ENCODE data around the gene SNAPC2.

Gene SNAPC2

GRCh38 chr19:7924651-7925170, 4.6 kb downstream of the SNAPC2 start:
- H3K27me3 ChIP-seq (ENCODE audit: insufficient read depth, poor library complexity, severe bottlenecking), result no peaks in the 10 kb centered on the region
- H3K27ac ChIP-seq (replicated peaks), result no peak overlapping the region
- no peak overlapping the region for H3K4me3 ChIP-seq (replicated peaks; ENCODE audit: insufficient read depth, low read length)
- TF ChIP-seq REST (IDR thresholded peaks at IDR 0.05; ENCODE audit: insufficient replicate concordance, low read depth) (no peak), POLR2AphosphoS5 (IDR thresholded peaks at IDR 0.05; ENCODE audit: low read depth) (no peak), CTCF (IDR thresholded peaks at IDR 0.05; ENCODE audit: insufficient read depth, low read length) (no peak), GABPA (IDR thresholded peaks at IDR 0.05; ENCODE audit: low read depth) (no peak), SPI1 (IDR thresholded peaks at IDR 0.05; ENCODE audit: borderline replicate concordance, low read depth) (no peak)
- no peak for DNase-seq (ENCODE audit: low read depth in 1 of 2, low spot score in 1 of 2)

- H3K27ac ChIP-seq (replicated peaks), result no peak overlapping the region
- TF ChIP-seq GABPA (IDR thresholded peaks at IDR 0.05; ENCODE audit: low read depth), result no peak
- TF ChIP-seq REST (IDR thresholded peaks at IDR 0.05; ENCODE audit: insufficient replicate concordance, low read depth), result no peak
- no peak for TF ChIP-seq POLR2AphosphoS5 (IDR thresholded peaks at IDR 0.05; ENCODE audit: low read depth)
- TF ChIP-seq CTCF (IDR thresholded peaks at IDR 0.05; ENCODE audit: insufficient read depth, low read length), result peak; percentile 73
These were observed 5.2 kb downstream of the SNAPC2 start for GRCh38 chr19:7925171-7925851.

GRCh38 chr19:7926021-7926726, 6.0 kb downstream of the SNAPC2 start, which contains the start of gene CTXN1:
Gene CTXN1, minus strand, starts transcription at chr19:7926135. Its CDS starts 597 bp downstream, at chr19:7925538.
- peak in 1 of 2 experiments; percentile 49 for DNase-seq (ENCODE audit: low read depth in 1 of 2, low spot score in 1 of 2)
- H3K4me3 ChIP-seq (replicated peaks; ENCODE audit: insufficient read depth, low read length), result peak within 1 kb of the TSS; percentile 15

More at GRCh38 chr19:7925171-7925851, 5.2 kb downstream of the SNAPC2 start:
- Histone ChIP-seq H3K27me3 (ENCODE audit: insufficient read depth, poor library complexity, severe bottlenecking) (no peaks in the 10 kb centered on the region), H3K4me3 (replicated peaks; ENCODE audit: insufficient read depth, low read length) (peak overlapping the region; percentile 15)
- peak in 1 of 2 experiments; percentile 67 for DNase-seq (ENCODE audit: low read depth in 1 of 2, low spot score in 1 of 2)

More at GRCh38 chr19:7926021-7926726, 6.0 kb downstream of the SNAPC2 start, which contains the start of gene CTXN1:
- Histone ChIP-seq H3K27me3 (ENCODE audit: insufficient read depth, poor library complexity, severe bottlenecking) (no peaks in the 10 kb centered on the region), H3K27ac (replicated peaks) (no peak within 1 kb of the TSS)
- TF ChIP-seq REST (IDR thresholded peaks at IDR 0.05; ENCODE audit: insufficient replicate concordance, low read depth), result no peak
- no peak for TF ChIP-seq CTCF (IDR thresholded peaks at IDR 0.05; ENCODE audit: insufficient read depth, low read length)
- TF ChIP-seq GABPA (IDR thresholded peaks at IDR 0.05; ENCODE audit: low read depth), result no peak
- no peak; the same call in 1 of the 2 replicates for TF ChIP-seq POLR2AphosphoS5 (IDR thresholded peaks at IDR 0.05; ENCODE audit: low read depth)
- no peak for TF ChIP-seq SPI1 (IDR thresholded peaks at IDR 0.05; ENCODE audit: borderline replicate concordance, low read depth)

Measured in HL-60 (cell line).